ENCODE results near the gene ELP6. TPM values are rescaled to one million over a fixed set of nuclear protein-coding genes. Genes with fewer than 3 reads are reported as not detected.

ELP6 gene
- total and polyA plus RNA-seq, 9 of the 15 experiments (the other 6 are each of a cell fraction or from before 2014, with no cell fraction given): 76.9 to 198 (median 83.3) TPM

DNA sequence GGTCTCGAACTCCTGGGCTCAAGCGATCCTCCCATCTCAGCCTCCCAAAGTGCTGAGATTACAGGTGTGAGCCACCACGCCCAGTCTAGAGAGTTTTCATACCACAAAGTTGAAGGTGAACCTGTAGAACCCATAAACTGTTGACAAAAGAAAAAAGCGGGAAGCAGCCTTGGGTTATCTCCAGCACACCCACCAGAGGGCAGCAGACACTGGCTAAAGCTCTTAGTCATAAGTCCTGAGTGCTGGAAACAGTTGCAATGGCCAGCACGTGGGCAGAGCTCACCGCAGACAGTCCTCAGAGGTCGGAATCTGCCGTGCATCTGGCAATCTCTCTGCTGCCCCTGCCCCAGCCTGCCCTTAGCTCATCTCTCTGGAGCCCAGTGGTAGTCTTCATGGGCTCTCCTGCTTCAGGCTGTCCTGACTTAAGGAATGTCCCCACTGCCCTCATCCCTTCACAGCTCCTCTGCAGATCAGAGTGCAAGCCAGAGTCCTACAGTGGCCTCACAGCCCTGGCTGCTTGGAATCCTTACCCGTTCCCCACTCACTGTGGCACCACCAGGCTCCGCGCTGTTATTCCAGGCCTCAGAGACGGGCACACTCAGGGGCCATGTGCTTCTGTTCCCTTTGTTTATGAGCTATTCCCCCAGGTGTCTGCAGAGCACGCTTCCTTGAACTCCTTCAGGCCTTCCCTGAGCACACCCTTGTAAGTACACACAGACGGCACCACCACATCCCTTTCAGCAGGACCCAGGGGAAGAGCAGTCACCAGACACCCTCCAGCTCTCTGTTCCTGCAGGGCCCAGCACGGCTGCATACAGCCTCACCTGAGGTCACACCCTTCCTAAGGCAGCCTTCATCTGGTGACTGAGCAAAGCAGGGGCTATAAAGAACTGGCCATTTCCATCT, 8.8 kb upstream of the ELP6 start (continued):
- TF ChIP-seq BMI1 (IDR thresholded peaks at IDR 0.05; ENCODE audit: low read length) (no peak), MXI1 (IDR thresholded peaks at IDR 0.05; ENCODE audit: low read depth, low read length) (peak; percentile 62; the same call in 1 of the 2 replicates), PHF21A (IDR thresholded peaks at IDR 0.05; ENCODE audit: borderline replicate concordance, low read depth) (no peak), ZNF224 (CRISPR knock-in tag; IDR thresholded peaks at IDR 0.05) (0 out of 2 replicates have a peak, but pooled peaks have one; percentile 65), SMARCB1 (IDR thresholded peaks at IDR 0.05; ENCODE audit: insufficient read length, low read depth) (no peak), ZSCAN29 (IDR thresholded peaks at IDR 0.05) (no peak), MYNN (IDR thresholded peaks at IDR 0.05) (peak; percentile 65; the same call in 1 of the 2 replicates), MYNN (CRISPR knock-in tag; IDR thresholded peaks at IDR 0.05) (no peak), FOXK1 (CRISPR knock-in tag; IDR thresholded peaks at IDR 0.05; ENCODE audit: borderline replicate concordance) (0 out of 2 replicates have a peak, but pooled peaks have one; percentile 45), ZNF57 (CRISPR knock-in tag; IDR thresholded peaks at IDR 0.05) (no peak), NCOR1 (IDR thresholded peaks at IDR 0.05) (no peak), ELF1 (tag; IDR thresholded peaks at IDR 0.05) (peak; percentile 45), EP300 (IDR thresholded peaks at IDR 0.05; ENCODE audit: low read length) (peak; percentile 52), RB1 (IDR thresholded peaks at IDR 0.05; ENCODE audit: low read depth) (peak; percentile 100), MAFK (IDR thresholded peaks at IDR 0.05; ENCODE audit: low read length) (peak; percentile 26; the same call in 1 of the 2 replicates), CC2D1A (IDR thresholded peaks at IDR 0.05) (peak; percentile 94), ETV1 (tag; conservative IDR thresholded peaks at IDR 0.05; ENCODE audit: low read depth) (peak; percentile 22; the same call in 1 of the 2 replicates)
- TF ChIP-seq, protein P1, sequence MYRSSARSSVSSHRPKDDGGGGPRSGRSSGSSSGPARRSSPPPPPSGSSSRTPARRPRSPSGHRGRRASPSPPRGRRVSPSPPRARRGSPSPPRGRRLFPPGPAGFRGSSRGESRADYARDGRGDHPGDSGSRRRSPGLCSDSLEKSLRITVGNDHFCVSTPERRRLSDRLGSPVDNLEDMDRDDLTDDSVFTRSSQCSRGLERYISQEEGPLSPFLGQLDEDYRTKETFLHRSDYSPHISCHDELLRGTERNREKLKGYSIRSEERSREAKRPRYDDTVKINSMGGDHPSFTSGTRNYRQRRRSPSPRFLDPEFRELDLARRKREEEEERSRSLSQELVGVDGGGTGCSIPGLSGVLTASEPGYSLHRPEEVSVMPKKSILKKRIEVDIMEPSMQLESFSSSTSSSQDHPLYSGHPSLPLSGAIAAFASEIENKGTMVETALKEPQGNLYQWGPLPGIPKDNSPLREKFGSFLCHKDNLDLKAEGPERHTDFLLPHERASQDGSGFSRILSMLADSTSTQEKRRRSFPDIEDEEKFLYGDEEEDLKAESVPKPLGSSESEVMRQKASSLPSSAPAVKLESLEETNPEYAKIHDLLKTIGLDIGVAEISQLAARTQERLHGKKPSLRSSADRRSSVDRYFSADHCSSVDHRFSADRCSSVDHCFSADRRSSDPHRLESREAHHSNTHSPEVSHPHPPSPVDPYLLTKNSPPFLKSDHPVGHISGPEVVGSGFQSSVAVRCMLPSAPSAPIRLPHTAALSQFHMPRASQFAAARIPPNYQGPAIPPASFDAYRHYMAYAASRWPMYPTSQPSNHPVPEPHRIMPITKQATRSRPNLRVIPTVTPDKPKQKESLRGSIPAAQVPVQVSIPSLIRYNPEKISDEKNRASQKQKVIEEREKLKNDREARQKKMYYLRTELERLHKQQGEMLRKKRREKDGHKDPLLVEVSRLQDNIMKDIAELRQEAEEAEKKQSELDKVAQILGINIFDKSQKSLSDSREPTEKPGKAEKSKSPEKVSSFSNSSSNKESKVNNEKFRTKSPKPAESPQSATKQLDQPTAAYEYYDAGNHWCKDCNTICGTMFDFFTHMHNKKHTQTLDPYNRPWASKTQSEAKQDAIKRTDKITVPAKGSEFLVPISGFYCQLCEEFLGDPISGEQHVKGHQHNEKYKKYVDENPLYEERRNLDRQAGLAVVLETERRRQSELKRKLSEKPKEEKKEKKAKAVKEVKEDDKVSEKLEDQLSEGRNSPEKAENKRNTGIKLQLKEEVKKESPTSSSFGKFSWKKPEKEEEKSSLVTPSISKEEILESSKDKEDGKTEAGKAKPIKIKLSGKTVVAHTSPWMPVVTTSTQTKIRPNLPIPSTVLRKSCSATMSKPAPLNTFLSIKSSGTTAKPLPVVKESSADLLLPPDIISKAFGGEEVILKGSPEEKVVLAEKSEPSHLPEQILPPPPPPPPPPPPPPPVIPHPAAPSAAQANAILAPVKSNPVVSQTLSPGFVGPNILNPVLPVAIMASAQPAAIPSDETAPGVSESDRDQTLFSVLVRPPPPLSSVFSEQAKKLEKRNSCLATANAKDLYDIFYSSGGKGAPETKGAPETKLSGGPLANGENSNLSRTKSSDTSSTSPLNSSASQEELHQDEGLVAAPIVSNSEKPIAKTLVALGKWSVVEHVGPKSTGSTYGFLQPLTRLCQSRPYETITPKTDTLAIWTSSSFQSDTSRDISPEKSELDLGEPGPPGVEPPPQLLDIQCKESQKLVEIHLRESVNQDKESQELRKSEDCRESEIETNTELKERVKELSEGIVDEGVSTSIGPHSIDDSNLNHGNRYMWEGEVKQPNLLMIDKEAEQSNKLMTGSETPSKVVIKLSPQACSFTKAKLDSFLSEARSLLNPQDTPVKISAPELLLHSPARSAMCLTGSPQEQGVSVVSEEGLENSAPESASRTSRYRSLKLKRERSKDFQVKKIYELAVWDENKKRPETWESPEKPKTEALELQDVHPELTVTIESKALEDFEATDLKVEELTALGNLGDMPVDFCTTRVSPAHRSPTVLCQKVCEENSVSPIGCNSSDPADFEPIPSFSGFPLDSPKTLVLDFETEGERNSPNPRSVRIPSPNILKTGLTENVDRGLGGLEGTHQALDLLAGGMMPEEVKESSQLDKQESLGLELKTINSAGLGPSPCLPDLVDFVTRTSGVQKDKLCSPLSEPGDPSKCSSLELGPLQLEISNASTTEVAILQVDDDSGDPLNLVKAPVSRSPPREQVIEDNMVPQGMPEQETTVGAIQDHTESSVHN (IDR thresholded peaks at IDR 0.05; ENCODE audit: borderline replicate concordance in 1 of 2, low read depth in 1 of 2): no peak
- TF ChIP-seq, protein P2, sequence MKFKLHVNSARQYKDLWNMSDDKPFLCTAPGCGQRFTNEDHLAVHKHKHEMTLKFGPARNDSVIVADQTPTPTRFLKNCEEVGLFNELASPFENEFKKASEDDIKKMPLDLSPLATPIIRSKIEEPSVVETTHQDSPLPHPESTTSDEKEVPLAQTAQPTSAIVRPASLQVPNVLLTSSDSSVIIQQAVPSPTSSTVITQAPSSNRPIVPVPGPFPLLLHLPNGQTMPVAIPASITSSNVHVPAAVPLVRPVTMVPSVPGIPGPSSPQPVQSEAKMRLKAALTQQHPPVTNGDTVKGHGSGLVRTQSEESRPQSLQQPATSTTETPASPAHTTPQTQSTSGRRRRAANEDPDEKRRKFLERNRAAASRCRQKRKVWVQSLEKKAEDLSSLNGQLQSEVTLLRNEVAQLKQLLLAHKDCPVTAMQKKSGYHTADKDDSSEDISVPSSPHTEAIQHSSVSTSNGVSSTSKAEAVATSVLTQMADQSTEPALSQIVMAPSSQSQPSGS (CRISPR knock-in tag; IDR thresholded peaks at IDR 0.05): no peak
